Prostate gland (tissue), 2 donors: ENCODE data around the gene ATG12. TPM values are rescaled to one million over a fixed set of nuclear protein-coding genes. Genes with fewer than 3 reads are reported as not detected.
A peak's percentile ranks its signal among the peaks of the same experiment; 100 is the strongest.

Source experiments
- DNase-seq: peaks from one replicate; pipeline ENCODE4 v3.0.0-alpha.2; 2019; ENCODE audit warnings: low spot score
- H3K27ac ChIP-seq, 2 donors: fragments of 200-600 bp; sonication (generic); 2 replicates each; pipeline ENCODE4 v1.5.1; 2017 to 2019
- H3K27me3 ChIP-seq: fragments of 200-600 bp; sonication (generic); replicated peaks from 2 replicates; pipeline ENCODE4 v1.5.1; 2019; ENCODE audit not compliant: insufficient read depth
- H3K36me3 ChIP-seq, 2 donors: fragments of 200-600 bp; sonication (generic); 1 replicate in 1 of 2; 2 replicates in 1 of 2; pipeline versions ENCODE4 v1.5.1 to v1.8.1; 2017 to 2019
- H3K4me1 ChIP-seq: fragments of 200-600 bp; sonication (generic); replicated peaks from 2 replicates; pipeline ENCODE4 v1.5.1; 2019
- H3K4me3 ChIP-seq, 2 donors: fragments of 200-600 bp; sonication (generic); 2 replicates each; pipeline ENCODE4 v1.5.1; 2017 to 2019
- H3K9me3 ChIP-seq: fragments of 200-600 bp; sonication (generic); 2 replicates; pipeline ENCODE4 v1.5.1; 2017
- POLR2A ChIP-seq: fragments of 450-650 bp; IDR thresholded peaks from one replicate; pipeline ENCODE4 v1.6.1; 2016; ENCODE audit warnings: antibody characterized with exemption, mild to moderate bottlenecking
- POLR2AphosphoS5 ChIP-seq: sonication (generic); formaldehyde crosslinking; IDR thresholded peaks from one replicate; pipeline ENCODE4 v1.6.1; 2017; ENCODE audit warnings: antibody characterized with exemption
- WGBS: methylation state at CpG from one replicate; pipeline ENCODE4 v1.1.5; 2018; 5-methylcytosine and 5-hydroxymethylcytosine counted together
- intact Hi-C: fragments of 100-400 bp; cut with DNase I; formaldehyde crosslinking; loops from one replicate; pipeline ENCODE4 v1.14.2; 2022
- total RNA-seq, 2 donors: library from RNA; depleted of rRNA; stranded (reverse); fragments of >200 nt; gene quantifications; one replicate each; pipeline ENCODE4 v1.1.0, GENCODE V29; 2016
- TF ChIP-seq, protein P1 (sequence below), 4 experiments: fragments of 200-600 bp in 2 of 4; fragments of 450-650 bp in 2 of 4; sonication (generic) in 2 of 4; IDR thresholded peaks; 1 replicate in 3 of 4; 2 replicates in 1 of 4; pipeline ENCODE4 v1.5.1; 2016 to 2019; ENCODE audit warnings: antibody characterized with exemption in 4 of 4, mild to moderate bottlenecking in 2 of 4, moderate library complexity in 2 of 4

Gene ATG12
- total RNA-seq, 2 donors from 2014 or later: 29.6 to 67.6 TPM

DNA sequence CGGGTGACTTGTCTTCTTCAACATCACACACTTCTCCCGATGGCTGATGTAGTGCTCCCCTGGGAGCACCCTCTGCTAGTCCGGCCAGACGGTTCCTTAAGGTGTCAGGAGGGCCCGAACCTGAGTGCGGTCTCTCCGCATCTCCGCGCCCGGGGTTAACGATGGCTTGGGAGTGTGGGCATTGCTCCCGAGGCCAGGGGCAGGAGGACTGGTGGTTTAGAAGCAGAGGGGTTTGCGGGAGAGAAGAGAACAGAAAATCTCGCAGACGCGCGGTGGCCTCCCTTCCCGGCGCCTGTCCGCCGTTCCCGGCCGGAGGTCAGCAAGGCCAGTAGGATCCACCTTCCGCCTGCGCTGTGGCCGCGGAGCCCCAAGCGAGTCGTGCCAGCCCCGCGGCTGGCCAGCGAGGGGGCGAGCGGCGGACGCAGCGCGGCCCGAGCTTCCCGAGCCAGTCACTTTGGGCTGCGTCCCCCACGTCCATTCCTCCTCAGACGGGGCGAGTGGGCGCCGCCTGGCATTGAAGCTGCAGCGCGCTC, 25.6 kb downstream of the ATG12 start:
- TF ChIP-seq POLR2AphosphoS5 (no peak), POLR2A (no peak)
- TF ChIP-seq, protein P1, sequence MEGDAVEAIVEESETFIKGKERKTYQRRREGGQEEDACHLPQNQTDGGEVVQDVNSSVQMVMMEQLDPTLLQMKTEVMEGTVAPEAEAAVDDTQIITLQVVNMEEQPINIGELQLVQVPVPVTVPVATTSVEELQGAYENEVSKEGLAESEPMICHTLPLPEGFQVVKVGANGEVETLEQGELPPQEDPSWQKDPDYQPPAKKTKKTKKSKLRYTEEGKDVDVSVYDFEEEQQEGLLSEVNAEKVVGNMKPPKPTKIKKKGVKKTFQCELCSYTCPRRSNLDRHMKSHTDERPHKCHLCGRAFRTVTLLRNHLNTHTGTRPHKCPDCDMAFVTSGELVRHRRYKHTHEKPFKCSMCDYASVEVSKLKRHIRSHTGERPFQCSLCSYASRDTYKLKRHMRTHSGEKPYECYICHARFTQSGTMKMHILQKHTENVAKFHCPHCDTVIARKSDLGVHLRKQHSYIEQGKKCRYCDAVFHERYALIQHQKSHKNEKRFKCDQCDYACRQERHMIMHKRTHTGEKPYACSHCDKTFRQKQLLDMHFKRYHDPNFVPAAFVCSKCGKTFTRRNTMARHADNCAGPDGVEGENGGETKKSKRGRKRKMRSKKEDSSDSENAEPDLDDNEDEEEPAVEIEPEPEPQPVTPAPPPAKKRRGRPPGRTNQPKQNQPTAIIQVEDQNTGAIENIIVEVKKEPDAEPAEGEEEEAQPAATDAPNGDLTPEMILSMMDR (IDR thresholded peaks at IDR 0.05): no peak
- Histone ChIP-seq H3K4me1 (no peaks in the 10 kb centered on the region), H3K27ac (peak overlapping the region; percentile 30 to 69), H3K36me3 (no peaks in the 10 kb centered on the region), H3K9me3 (no peaks in the 10 kb centered on the region), H3K27me3 (no peaks in the 10 kb centered on the region), H3K4me3 (peak overlapping the region; percentile 34 to 49)
- WGBS: 1% methylated on average over 48 of the region's 48 CpGs
- intact Hi-C loops: loop anchor here (2.0 kb wide), 1 partner anchor 25 kb away; the partner anchor contains the start of genes AP3S1 and ATG12
- DNase-seq: no peak

DNA sequence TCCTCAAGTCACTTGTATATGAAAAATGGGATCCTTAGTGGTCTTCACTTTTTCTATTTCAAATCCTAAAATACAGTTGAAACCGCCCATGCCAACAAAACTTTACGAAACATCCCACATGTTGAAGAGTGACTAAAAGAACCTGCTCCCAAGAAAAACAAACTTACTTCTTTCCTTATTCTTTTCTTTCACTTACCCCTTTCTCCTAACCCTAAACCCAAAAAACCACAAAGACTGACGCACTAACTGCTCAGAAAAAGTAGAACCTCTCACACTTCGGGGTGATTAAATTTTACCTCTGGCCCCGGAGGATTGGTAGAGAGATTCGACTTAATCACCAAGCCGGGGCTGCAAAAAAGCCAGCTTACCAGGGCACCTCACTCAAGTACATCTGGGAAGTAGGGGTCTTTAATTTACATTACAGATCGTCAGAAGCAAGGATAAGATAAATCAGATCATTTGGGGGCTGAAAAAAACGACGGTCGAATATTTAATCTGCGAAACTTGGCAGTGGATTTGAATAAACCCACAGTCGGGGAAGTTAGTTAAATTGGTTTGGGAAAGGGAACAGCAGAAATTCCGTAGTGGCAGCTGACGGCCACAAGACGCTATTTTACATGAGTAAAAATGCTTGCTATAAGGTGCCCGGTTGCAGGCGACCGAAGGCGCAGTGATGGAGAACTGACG, 26.2 kb downstream of the ATG12 start:
- TF ChIP-seq, protein P1 (IDR thresholded peaks at IDR 0.05): no peak
- TF ChIP-seq POLR2AphosphoS5 (no peak), POLR2A (no peak)
- no peak overlapping the region for H3K27ac ChIP-seq
- WGBS: 29% methylated on average over 21 of the region's 21 CpGs
- no peak for DNase-seq
- H3K4me3 ChIP-seq: peak overlapping the region; percentile 34 to 49
- no peaks in the 10 kb centered on the region for H3K4me1 ChIP-seq
- H3K36me3 ChIP-seq: no peaks in the 10 kb centered on the region
- intact Hi-C loops: no loop called here
- H3K27me3 ChIP-seq: no peaks in the 10 kb centered on the region
- H3K9me3 ChIP-seq: no peaks in the 10 kb centered on the region

DNA sequence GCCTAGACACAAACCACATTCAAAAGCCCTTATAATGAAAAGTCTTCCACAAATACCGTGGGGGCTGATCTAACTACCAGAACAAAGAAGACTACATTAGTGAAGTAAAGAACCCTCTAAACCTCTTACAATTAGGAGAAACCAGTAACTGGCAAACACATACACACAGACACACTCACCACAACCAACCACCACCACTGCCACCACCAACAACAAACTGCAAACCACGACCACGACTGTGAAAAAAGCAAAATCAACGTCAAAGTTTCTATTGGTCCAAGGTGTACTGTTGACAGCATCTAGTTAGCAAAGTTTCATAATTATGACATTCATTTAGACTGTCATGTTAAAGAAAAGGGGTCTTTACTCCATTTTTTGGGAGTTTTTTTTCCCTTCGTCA, 27.6 kb downstream of the ATG12 start:
- no peak overlapping the region for H3K4me3 ChIP-seq
- WGBS: 85% methylated on average over 5 of the region's 5 CpGs
- intact Hi-C loops: no loop called here
- no peaks in the 10 kb centered on the region for H3K4me1 ChIP-seq
- H3K27ac ChIP-seq: no peak overlapping the region
- no peak for DNase-seq
- H3K9me3 ChIP-seq: no peaks in the 10 kb centered on the region
- TF ChIP-seq, protein P1 (IDR thresholded peaks at IDR 0.05): no peak
- TF ChIP-seq POLR2AphosphoS5 (no peak), POLR2A (no peak)
- no peaks in the 10 kb centered on the region for H3K27me3 ChIP-seq
- no peaks in the 10 kb centered on the region for H3K36me3 ChIP-seq

DNA sequence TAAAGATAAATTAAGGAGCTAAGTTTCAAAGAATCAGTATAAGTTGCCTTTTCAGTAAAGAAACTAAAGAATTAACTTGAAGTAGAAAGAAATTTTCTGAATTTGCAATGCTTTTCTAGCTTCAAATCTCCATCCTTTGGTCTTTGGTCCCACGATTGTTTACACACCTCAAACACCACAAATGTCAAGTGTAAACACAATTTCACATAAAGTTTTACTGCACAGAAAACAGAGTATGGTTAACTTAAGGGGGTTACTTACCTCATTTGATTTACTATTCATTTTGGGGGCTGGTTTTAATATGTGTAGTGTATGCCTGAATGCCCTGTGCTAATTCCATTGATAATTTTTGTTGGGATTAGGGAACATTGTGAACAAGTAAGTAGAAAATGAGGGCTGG, 29.0 kb downstream of the ATG12 start:
- intact Hi-C loops: no loop called here

More for the DNA sequence above, 29.0 kb downstream of the ATG12 start:
- H3K36me3 ChIP-seq: no peaks in the 10 kb centered on the region
- H3K9me3 ChIP-seq: no peaks in the 10 kb centered on the region
- DNase-seq: no peak
- no peak overlapping the region for H3K4me3 ChIP-seq
- no peaks in the 10 kb centered on the region for H3K27me3 ChIP-seq
- H3K4me1 ChIP-seq: no peaks in the 10 kb centered on the region
- 48% methylated on average over 1 of the region's 1 CpG for WGBS
- H3K27ac ChIP-seq: no peak overlapping the region
- TF ChIP-seq, protein P1 (IDR thresholded peaks at IDR 0.05): no peak
- no peak for TF ChIP-seq POLR2AphosphoS5
- no peak for TF ChIP-seq POLR2A
